Measurements from ENCODE around the gene BTBD10. TPM values are rescaled to one million over a fixed set of nuclear protein-coding genes. Genes with fewer than 3 reads are reported as not detected.

The BTBD10 gene
- total RNA-seq, 2 donors from 2014 or later, result 30.3 to 33.9 TPM

- DNase-seq (no peak), ATAC-seq (no peak)
- intact Hi-C loops (cut with DNase I, micrococcal nuclease), result loop anchor here in 1 of 2 donors (10.0 kb wide), 1 partner anchor 384 kb away; no protein-coding TSS in a partner anchor
Observed at GRCh38 chr11:13349046-13349445, 114.0 kb downstream of the BTBD10 start.

DNA sequence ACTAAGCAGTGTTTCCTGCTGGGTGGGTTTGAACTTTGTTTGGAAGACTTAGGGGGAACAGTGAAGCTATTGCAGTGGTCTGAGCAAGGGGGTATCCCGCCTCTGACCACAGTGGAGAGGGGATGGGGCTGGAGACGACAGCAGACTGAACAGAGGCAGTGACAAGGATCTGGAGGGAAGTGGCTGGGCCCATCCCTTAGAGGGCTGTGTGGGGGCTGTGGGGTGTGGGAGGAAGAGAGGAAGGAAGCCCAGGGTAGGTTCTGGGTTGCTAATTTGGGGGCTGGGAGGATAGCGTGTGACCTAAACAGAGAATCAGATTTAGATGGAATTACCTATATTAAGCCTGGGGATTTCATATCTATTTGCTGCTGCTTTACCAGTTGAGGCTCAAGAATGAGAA, 114.7 kb downstream of the BTBD10 start:
- DNase-seq, result no peak
- intact Hi-C loops (cut with DNase I, micrococcal nuclease), result loop anchor here in 1 of 2 donors (10.0 kb wide), 1 partner anchor 384 kb away; no protein-coding TSS in a partner anchor
- no peak for ATAC-seq

DNA sequence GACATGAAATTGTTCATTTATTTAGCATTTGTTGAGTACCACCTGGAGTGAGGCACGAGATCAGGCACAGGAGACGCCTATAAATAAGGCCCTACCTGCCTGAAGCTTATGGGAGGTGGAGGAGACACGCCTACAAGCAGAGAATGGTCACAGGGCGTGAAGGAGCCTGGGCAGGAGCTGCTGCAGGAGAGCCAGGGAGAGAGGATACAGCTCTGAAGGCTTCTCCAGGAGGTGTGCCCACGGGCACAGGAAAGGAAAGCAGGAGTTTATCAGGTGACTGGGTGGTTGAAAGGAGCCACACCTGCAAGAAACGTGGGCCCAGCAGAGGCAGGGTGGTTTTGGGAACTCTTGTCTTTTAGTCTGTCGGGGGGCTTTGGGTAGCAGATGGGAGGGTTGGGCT, 115.1 kb downstream of the BTBD10 start:
- DNase-seq (no peak), ATAC-seq (peak; percentile 77)
- intact Hi-C loops (cut with DNase I, micrococcal nuclease), result loop anchor here in 1 of 2 donors (10.0 kb wide), 1 partner anchor 383 kb away; no protein-coding TSS in a partner anchor

- intact Hi-C loops (cut with DNase I, micrococcal nuclease), result loop anchor here in 1 of 2 donors (10.0 kb wide), 1 partner anchor 382 kb away; no protein-coding TSS in a partner anchor
- DNase-seq, result no peak
- no peak for ATAC-seq
Observed at GRCh38 chr11:13346470-13346869, 116.6 kb downstream of the BTBD10 start.

DNA sequence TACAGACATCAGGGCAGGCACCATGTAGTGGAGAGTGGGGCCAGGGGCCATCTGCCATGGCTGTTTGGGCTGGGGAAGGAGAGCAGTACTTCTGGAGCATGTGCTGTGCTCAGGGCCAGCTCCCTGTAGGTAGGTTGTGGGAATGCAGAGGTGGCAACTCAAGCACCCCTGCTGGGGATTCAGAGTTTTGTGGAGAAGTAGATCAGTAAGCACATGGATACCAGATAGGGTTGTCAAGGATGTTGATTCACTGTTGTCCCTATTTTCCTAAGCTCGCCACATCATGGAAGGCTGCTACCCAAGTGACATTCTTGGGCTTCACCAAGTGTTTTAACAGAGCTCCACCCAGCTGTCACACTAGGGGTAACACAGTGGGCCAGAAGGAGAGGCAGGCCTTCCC, 118.2 kb downstream of the BTBD10 start:
- no peak for ATAC-seq
- intact Hi-C loops (cut with DNase I, micrococcal nuclease), result loop anchor here in 1 of 2 donors (2.0 to 10.0 kb wide), 2 partner anchors 134 to 380 kb away; no protein-coding TSS in a partner anchor
- no peak for DNase-seq

GRCh38 chr11:13343931-13344717, 118.9 kb downstream of the BTBD10 start:
- intact Hi-C loops (cut with DNase I, micrococcal nuclease), result loop anchor here in 1 of 2 donors (2.0 to 10.0 kb wide), 2 partner anchors 133 to 379 kb away; no protein-coding TSS in a partner anchor
- DNase-seq, result peak; percentile 49 to 82
- peak; percentile 68 for ATAC-seq

DNA sequence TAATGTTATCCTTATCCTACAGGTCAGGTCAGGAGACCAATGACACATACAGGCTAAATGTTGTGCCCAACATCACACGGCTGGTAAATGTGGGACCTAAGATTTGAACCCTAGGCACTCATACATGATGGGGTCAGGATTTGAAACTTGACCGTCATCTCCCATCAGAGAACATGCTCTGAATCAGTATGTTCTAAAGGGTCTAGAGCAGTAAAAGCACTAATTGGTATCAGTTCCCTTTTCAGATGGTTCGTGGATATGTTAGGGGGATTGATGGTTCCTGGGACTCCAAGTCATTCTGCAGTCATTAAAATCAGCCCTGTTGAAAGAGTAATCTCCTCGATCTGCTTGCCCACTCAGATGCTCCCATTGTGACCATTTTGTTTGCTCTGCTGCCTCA, 120.0 kb downstream of the BTBD10 start:
- DNase-seq (no peak), ATAC-seq (no peak)
- intact Hi-C loops (cut with DNase I, micrococcal nuclease), result loop anchor here in 1 of 2 donors (10.0 kb wide), 1 partner anchor 378 kb away; no protein-coding TSS in a partner anchor

GRCh38 chr11:13341026-13341425, 122.0 kb downstream of the BTBD10 start:
- intact Hi-C loops (cut with DNase I, micrococcal nuclease), result loop anchor here in 1 of 2 donors (10.0 kb wide), 1 partner anchor 376 kb away; no protein-coding TSS in a partner anchor
- no peak for DNase-seq
- peak; percentile 34 for ATAC-seq

GRCh38 chr11:13339195-13340153, 123.5 kb downstream of the BTBD10 start:
- DNase-seq (no peak), ATAC-seq (no peak)
- intact Hi-C loops (cut with DNase I, micrococcal nuclease), result loop anchor here in 1 of 2 donors (10.0 kb wide), 2 partner anchors 75 to 375 kb away; no protein-coding TSS in a partner anchor

- no peak for ATAC-seq
- intact Hi-C loops (cut with DNase I, micrococcal nuclease), result loop anchor here in 1 of 2 donors (10.0 kb wide), 1 partner anchor 74 kb away; no protein-coding TSS in a partner anchor
Observed at GRCh38 chr11:13338427-13339069, 124.5 kb downstream of the BTBD10 start.

DNA sequence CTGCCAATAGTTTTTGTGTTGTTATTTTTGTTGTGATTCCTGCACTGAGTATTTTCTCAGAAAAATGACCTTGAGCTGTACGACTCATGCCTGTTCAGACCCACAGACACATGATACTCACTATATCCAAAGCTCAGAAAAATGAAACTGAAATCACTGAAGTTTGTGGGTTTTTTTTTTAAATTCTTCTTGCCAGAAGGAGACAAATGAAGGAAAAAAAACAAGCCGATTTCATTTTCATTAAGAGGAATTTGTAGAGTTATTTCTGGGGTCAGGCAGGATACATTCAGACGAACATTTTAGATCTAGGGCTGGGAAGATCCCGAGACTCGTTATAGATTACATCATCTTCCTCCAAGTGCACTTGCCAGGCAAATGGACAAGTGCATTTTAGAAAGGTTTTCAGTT, 125.0 kb downstream of the BTBD10 start:
- no peak for DNase-seq
- no peak for ATAC-seq
- intact Hi-C loops (cut with DNase I, micrococcal nuclease), result loop anchor here in 1 of 2 donors (10.0 kb wide), 1 partner anchor 73 kb away; no protein-coding TSS in a partner anchor

More at GRCh38 chr11:13338427-13339069, 124.5 kb downstream of the BTBD10 start:
- DNase-seq, result no peak

Other genes starting within 250 kb of the BTBD10 start
- 10 to 100 TPM; 19.9 to 26.9 TPM for gene BMAL1, start 185.4 kb downstream of the BTBD10 start, total RNA-seq
- not detected for gene PTH, start 32.8 kb upstream of the BTBD10 start, total RNA-seq
- 100 to 1,000 TPM in 1 of 2 donors, 10 to 100 TPM in 1; 99.5 to 103 TPM for gene FAR1, start 205.4 kb upstream of the BTBD10 start, total RNA-seq

Measured in left colon (tissue), 2 donors.